ENCODE results near the gene BACE2. TPM values are rescaled to one million over a fixed set of nuclear protein-coding genes. Genes with fewer than 3 reads are reported as not detected.
A peak's percentile ranks its signal among the peaks of the same experiment; 100 is the strongest.
"Not testable (repeated sequence)": the region's sequence is repeated elsewhere in the genome, so short reads cannot be mapped to it uniquely, and the experiment has no call there.

Gene BACE2
- total RNA-seq, 1 donor from 2014 or later: 16.8 TPM

GRCh38 chr21:41234569-41234968 is 66.6 kb downstream of the BACE2 start:
- Mint-ChIP-seq H3K36me3 (ENCODE audit: low read depth, unreplicated experiment) (peaks cover 5% of the 10 kb centered on the region), H3K4me3 (ENCODE audit: unreplicated experiment) (no peak overlapping the region), H3K4me1 (ENCODE audit: low read depth, unreplicated experiment) (no peaks in the 10 kb centered on the region), H3K27ac (ENCODE audit: unreplicated experiment) (no peak overlapping the region), H3K27me3 (ENCODE audit: low read depth, unreplicated experiment) (peaks cover 2% of the 10 kb centered on the region), H3K9me3 (ENCODE audit: unreplicated experiment) (peaks cover 4% of the 10 kb centered on the region)
- TF ChIP-seq EZH2 (IDR thresholded peaks at IDR 0.05; ENCODE audit: insufficient read depth, low read length): no peak
- TF ChIP-seq CTCF (IDR thresholded peaks at IDR 0.05; ENCODE audit: insufficient read depth, low read depth, low read length): no peak
- H3K27ac ChIP-seq (ENCODE audit: low read depth, low read length): no peak overlapping the region
- no peak for FAIRE-seq
- H3K9ac ChIP-seq (ENCODE audit: low read length): no peak overlapping the region
- H3K4me2 ChIP-seq (ENCODE audit: low read length): no peak overlapping the region
- H3K27me3 ChIP-seq (ENCODE audit: insufficient read depth, low read length): no peaks in the 10 kb centered on the region
- no peaks in the 10 kb centered on the region for H3K79me2 ChIP-seq (ENCODE audit: insufficient read depth, low read length)
- DNase-seq (ENCODE audit: low read depth): no peak
- H3K4me3 ChIP-seq (ENCODE audit: insufficient read depth, low read depth, low read length): no peak overlapping the region
- no peaks in the 10 kb centered on the region for H3K4me1 ChIP-seq (ENCODE audit: insufficient read depth, low read length)
- no peaks in the 10 kb centered on the region for H3K36me3 ChIP-seq (ENCODE audit: insufficient read depth, low read length)
- no peaks in the 10 kb centered on the region for H4K20me1 ChIP-seq (ENCODE audit: insufficient read depth, low read length)
- no peaks in the 10 kb centered on the region for H3K9me3 ChIP-seq (ENCODE audit: insufficient read depth, low read depth, low read length)
- H2AFZ ChIP-seq (ENCODE audit: low read depth, low read length): no peak overlapping the region

GRCh38 chr21:41235201-41235600 is 67.2 kb downstream of the BACE2 start:
- H3K4me2 ChIP-seq (ENCODE audit: low read length): no peak overlapping the region
- TF ChIP-seq CTCF (IDR thresholded peaks at IDR 0.05; ENCODE audit: insufficient read depth, low read depth, low read length): no peak
- no peak for TF ChIP-seq EZH2 (IDR thresholded peaks at IDR 0.05; ENCODE audit: insufficient read depth, low read length)
- H3K27ac ChIP-seq (ENCODE audit: low read depth, low read length): no peak overlapping the region
- no peak overlapping the region for H3K9ac ChIP-seq (ENCODE audit: low read length)
- H3K79me2 ChIP-seq (ENCODE audit: insufficient read depth, low read length): no peaks in the 10 kb centered on the region
- no peak overlapping the region for H3K27ac Mint-ChIP-seq (ENCODE audit: unreplicated experiment)
- no peaks in the 10 kb centered on the region for H3K27me3 ChIP-seq (ENCODE audit: insufficient read depth, low read length)
- DNase-seq (ENCODE audit: low read depth): no peak
- H3K4me3 Mint-ChIP-seq (ENCODE audit: unreplicated experiment): no peak overlapping the region
- no peaks in the 10 kb centered on the region for H3K36me3 ChIP-seq (ENCODE audit: insufficient read depth, low read length)
- peaks cover 5% of the 10 kb centered on the region for H3K36me3 Mint-ChIP-seq (ENCODE audit: low read depth, unreplicated experiment)
- no peak overlapping the region for H2AFZ ChIP-seq (ENCODE audit: low read depth, low read length)
- no peaks in the 10 kb centered on the region for H3K4me1 Mint-ChIP-seq (ENCODE audit: low read depth, unreplicated experiment)
- no peaks in the 10 kb centered on the region for H3K9me3 ChIP-seq (ENCODE audit: insufficient read depth, low read depth, low read length)
- FAIRE-seq: no peak
- peaks cover 2% of the 10 kb centered on the region for H3K27me3 Mint-ChIP-seq (ENCODE audit: low read depth, unreplicated experiment)
- no peak overlapping the region for H3K4me3 ChIP-seq (ENCODE audit: insufficient read depth, low read depth, low read length)
- H3K4me1 ChIP-seq (ENCODE audit: insufficient read depth, low read length): no peaks in the 10 kb centered on the region
- H3K9me3 Mint-ChIP-seq (ENCODE audit: unreplicated experiment): peaks cover 4% of the 10 kb centered on the region
- no peaks in the 10 kb centered on the region for H4K20me1 ChIP-seq (ENCODE audit: insufficient read depth, low read length)

GRCh38 chr21:41236352-41236973 is 68.5 kb downstream of the BACE2 start:
- no peaks in the 10 kb centered on the region for H4K20me1 ChIP-seq (ENCODE audit: insufficient read depth, low read length)
- no peak overlapping the region for H3K9ac ChIP-seq (ENCODE audit: low read length)
- H3K79me2 ChIP-seq (ENCODE audit: insufficient read depth, low read length): no peaks in the 10 kb centered on the region
- no peak overlapping the region for H2AFZ ChIP-seq (ENCODE audit: low read depth, low read length)
- Mint-ChIP-seq H3K27me3 (ENCODE audit: low read depth, unreplicated experiment) (peaks cover 1% of the 10 kb centered on the region), H3K4me1 (ENCODE audit: low read depth, unreplicated experiment) (no peaks in the 10 kb centered on the region), H3K4me3 (ENCODE audit: unreplicated experiment) (no peak overlapping the region), H3K27ac (ENCODE audit: unreplicated experiment) (no peak overlapping the region), H3K9me3 (ENCODE audit: unreplicated experiment) (peaks cover 4% of the 10 kb centered on the region), H3K36me3 (ENCODE audit: low read depth, unreplicated experiment) (peaks cover 12% of the 10 kb centered on the region)
- H3K4me2 ChIP-seq (ENCODE audit: low read length): no peak overlapping the region
- DNase-seq (ENCODE audit: low read depth) (no peak), FAIRE-seq (no peak)
- no peak for TF ChIP-seq CTCF (IDR thresholded peaks at IDR 0.05; ENCODE audit: insufficient read depth, low read depth, low read length)
- TF ChIP-seq EZH2 (IDR thresholded peaks at IDR 0.05; ENCODE audit: insufficient read depth, low read length): no peak
- no peaks in the 10 kb centered on the region for H3K4me1 ChIP-seq (ENCODE audit: insufficient read depth, low read length)
- no peaks in the 10 kb centered on the region for H3K27me3 ChIP-seq (ENCODE audit: insufficient read depth, low read length)
- no peak overlapping the region for H3K27ac ChIP-seq (ENCODE audit: low read depth, low read length)
- H3K9me3 ChIP-seq (ENCODE audit: insufficient read depth, low read depth, low read length): no peaks in the 10 kb centered on the region
- H3K4me3 ChIP-seq (ENCODE audit: insufficient read depth, low read depth, low read length): no peak overlapping the region
- H3K36me3 ChIP-seq (ENCODE audit: insufficient read depth, low read length): no peaks in the 10 kb centered on the region

GRCh38 chr21:41238081-41238796 is 70.3 kb downstream of the BACE2 start:
- H3K27me3 ChIP-seq (ENCODE audit: insufficient read depth, low read length); H3K79me2 ChIP-seq (ENCODE audit: insufficient read depth, low read length); H3K4me3 Mint-ChIP-seq (ENCODE audit: unreplicated experiment); H3K4me1 ChIP-seq (ENCODE audit: insufficient read depth, low read length); H3K27ac Mint-ChIP-seq (ENCODE audit: unreplicated experiment); H2AFZ ChIP-seq (ENCODE audit: low read depth, low read length); H3K36me3 ChIP-seq (ENCODE audit: insufficient read depth, low read length); H3K27me3 Mint-ChIP-seq (ENCODE audit: low read depth, unreplicated experiment); H3K9me3 Mint-ChIP-seq (ENCODE audit: unreplicated experiment); H4K20me1 ChIP-seq (ENCODE audit: insufficient read depth, low read length); FAIRE-seq; H3K27ac ChIP-seq (ENCODE audit: low read depth, low read length); H3K4me2 ChIP-seq (ENCODE audit: low read length); H3K9me3 ChIP-seq (ENCODE audit: insufficient read depth, low read depth, low read length); H3K4me1 Mint-ChIP-seq (ENCODE audit: low read depth, unreplicated experiment); H3K4me3 ChIP-seq (ENCODE audit: insufficient read depth, low read depth, low read length); H3K9ac ChIP-seq (ENCODE audit: low read length): not testable (repeated sequence)
- DNase-seq (ENCODE audit: low read depth): peak; percentile 17
- peaks cover 12% of the 10 kb centered on the region for H3K36me3 Mint-ChIP-seq (ENCODE audit: low read depth, unreplicated experiment)
